Measurements from ENCODE around the gene SAP30. TPM values are rescaled to one million over a fixed set of nuclear protein-coding genes. Genes with fewer than 3 reads are reported as not detected.

SAP30 gene
- total RNA-seq, 1 donor from 2014 or later, result 8.8 TPM

Other genes starting within 250 kb of the SAP30 start
- gene GALNT7, start 202.1 kb upstream of the SAP30 start, total RNA-seq, result 97.6 and 98.5 TPM in 2 replicates
- 12.3 and 18.3 TPM in 2 replicates for gene HMGB2, start 36.6 kb upstream of the SAP30 start, total RNA-seq
- gene SCRG1, start 28.2 kb downstream of the SAP30 start, total RNA-seq, result 4.3 and 7.3 TPM in 2 replicates
- not detected in 2 replicates for gene HAND2, start 159.3 kb downstream of the SAP30 start, total RNA-seq

Data from astrocyte (in vitro differentiated cells and primary cell).